Mononuclear cell (primary cell): ENCODE data around the gene PISD. TPM values are rescaled to one million over a fixed set of nuclear protein-coding genes. Genes with fewer than 3 reads are reported as not detected.
"Not testable (repeated sequence)": the region's sequence is repeated elsewhere in the genome, so short reads cannot be mapped to it uniquely, and the experiment has no call there.

Source experiments
- H3K27me3 ChIP-seq: 2 replicates; pipeline ENCODE4 v1.6.0; 2011; ENCODE audit warnings: low read length, control low read depth; ENCODE audit not compliant: insufficient read depth
- H3K4me1 ChIP-seq: 2 replicates; pipeline ENCODE4 v1.5.1; 2011; ENCODE audit warnings: mild to moderate bottlenecking, low read length, control low read depth; ENCODE audit not compliant: insufficient read depth
- H3K4me3 ChIP-seq: 2 replicates; pipeline ENCODE4 v1.5.1; 2011; ENCODE audit warnings: mild to moderate bottlenecking, low read length, moderate library complexity
- H3K9me3 ChIP-seq: 2 replicates; pipeline ENCODE4 v1.5.1; 2011; ENCODE audit warnings: low read depth, mild to moderate bottlenecking, control low read depth, low read length
- total RNA-seq: library from RNA; depleted of rRNA; stranded (reverse); fragments of >200 nt; gene quantifications from one replicate; pipeline ENCODE4 v1.2.3, GENCODE V29; 2012

PISD gene
- total RNA-seq, 1 donor, result 21.6 TPM

GRCh38 chr22:31611061-31611760 is 50.8 kb downstream of the PISD start:
- Histone ChIP-seq H3K4me1 (peaks cover 5% of the 10 kb centered on the region), H3K9me3 (no peaks in the 10 kb centered on the region), H3K27me3 (no peaks in the 10 kb centered on the region), H3K4me3 (no peak overlapping the region)

- H3K4me3 ChIP-seq, result no peak overlapping the region
- H3K4me1 ChIP-seq, result no peaks in the 10 kb centered on the region
- H3K9me3 ChIP-seq, result no peaks in the 10 kb centered on the region
- H3K27me3 ChIP-seq, result no peaks in the 10 kb centered on the region
These were observed 51.4 kb downstream of the PISD start for GRCh38 chr22:31610611-31611010.

DNA sequence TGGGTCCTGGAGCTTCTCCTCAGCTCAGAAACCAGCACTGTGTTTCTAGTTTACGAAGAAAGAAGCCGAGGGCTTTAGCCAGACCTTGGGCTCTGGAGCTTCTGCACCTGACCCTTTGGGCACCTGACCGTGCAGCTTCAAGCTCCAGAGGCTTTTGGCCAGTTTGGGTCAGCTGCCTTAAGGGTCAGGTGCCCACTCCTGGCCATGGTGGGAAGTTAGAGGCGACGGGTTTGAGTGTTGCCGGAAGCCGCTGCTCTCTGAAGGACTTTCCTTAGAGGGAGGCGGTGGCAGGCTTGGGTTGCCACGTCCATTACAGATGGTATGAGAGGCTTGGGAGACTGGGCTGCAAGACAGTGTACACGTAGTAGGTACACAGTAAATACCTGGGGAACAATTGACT is 52.3 kb downstream of the PISD start:
- H3K9me3 ChIP-seq, result no peaks in the 10 kb centered on the region
- no peaks in the 10 kb centered on the region for H3K27me3 ChIP-seq
- no peak overlapping the region for H3K4me3 ChIP-seq
- H3K4me1 ChIP-seq, result no peaks in the 10 kb centered on the region

GRCh38 chr22:31607696-31608095 is 54.3 kb downstream of the PISD start:
- Histone ChIP-seq H3K4me3 (no peak overlapping the region), H3K27me3 (no peaks in the 10 kb centered on the region), H3K9me3 (no peaks in the 10 kb centered on the region), H3K4me1 (no peaks in the 10 kb centered on the region)

DNA sequence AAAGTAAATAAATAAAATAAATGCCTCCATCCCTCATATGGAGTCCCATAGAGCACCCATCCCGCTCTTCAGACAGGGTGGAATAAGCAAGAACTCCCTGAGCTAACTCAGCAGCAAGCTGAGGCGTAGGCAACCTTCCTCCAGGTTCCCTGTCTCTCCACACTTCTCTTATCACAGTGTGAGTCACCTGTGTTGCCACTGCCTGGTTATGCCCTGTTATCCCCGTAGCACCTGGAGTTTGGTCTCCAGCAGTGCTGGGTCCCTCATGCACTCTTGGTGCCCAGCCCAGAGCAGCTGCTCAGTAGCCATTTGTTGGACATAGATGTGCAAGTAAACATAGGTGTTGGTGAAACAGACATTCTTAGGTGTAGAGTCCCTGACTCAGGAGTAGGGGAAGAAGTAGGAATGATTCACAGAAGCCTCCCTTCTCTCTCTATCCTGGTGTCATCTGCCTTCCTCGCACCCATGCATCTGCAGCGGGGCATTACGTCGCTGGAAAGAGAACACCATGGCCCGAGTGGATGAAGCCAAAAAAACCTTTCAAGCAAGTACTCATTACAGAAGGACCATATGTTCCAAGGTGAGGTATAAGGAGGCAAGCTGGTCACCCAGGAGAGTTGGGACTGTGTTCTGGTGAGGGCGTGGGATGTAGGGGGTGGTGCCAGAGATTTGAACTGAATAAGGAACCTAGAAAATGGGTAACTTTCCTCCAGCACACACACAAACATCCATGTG is 56.0 kb downstream of the PISD start:
- no peaks in the 10 kb centered on the region for H3K4me1 ChIP-seq
- no peak overlapping the region for H3K4me3 ChIP-seq
- H3K27me3 ChIP-seq, result no peaks in the 10 kb centered on the region
- H3K9me3 ChIP-seq, result no peaks in the 10 kb centered on the region

DNA sequence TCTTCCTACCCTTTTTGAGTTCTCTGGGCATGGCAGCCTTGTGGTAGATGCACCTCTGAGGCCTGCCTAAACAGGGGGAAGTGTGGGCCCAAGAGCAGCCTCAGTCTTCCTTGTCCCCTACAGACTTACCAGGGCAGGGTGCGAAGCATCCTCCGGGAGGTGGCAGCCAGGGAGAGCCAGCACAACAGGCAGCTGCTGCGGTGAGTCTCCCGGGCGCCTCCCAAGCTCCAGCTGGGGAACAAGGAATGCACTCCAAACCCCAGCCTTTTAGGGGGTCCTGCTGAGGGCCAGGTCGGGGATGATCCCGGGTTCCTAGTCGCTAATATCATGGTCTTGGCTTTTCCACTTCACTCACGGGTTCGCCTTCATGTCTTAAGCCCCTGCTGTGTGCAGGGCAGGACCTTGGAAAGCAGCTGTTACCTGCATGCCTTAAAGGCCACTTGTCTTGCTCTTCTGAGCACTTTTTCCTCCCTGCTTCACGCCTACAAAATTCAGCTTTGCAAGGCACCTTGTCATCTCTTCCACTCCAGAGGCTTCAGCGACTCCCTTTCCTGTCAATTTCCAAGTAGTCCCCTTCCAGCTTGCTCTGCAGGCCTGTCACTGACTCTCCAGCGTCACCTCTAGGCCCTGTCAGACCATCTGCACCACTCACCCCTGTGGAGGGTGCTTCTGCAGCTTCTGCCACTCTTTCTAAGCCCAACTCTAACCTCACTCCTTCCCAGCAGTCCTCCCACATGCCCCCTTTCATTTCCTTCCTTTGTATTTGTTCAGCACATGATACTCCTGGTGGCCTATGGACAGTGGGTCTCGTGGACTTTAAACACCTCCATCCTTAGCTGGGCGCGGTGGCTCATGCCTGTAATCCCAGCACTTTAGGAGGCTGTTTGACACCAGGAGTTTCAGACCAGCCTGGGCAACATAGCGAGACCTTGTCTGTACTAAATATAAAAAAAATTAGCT is 57.0 kb downstream of the PISD start:
- no peak overlapping the region for H3K4me3 ChIP-seq
- H3K9me3 ChIP-seq, result no peaks in the 10 kb centered on the region
- H3K4me1 ChIP-seq, result no peaks in the 10 kb centered on the region
- no peaks in the 10 kb centered on the region for H3K27me3 ChIP-seq

GRCh38 chr22:31604137-31604705 is 57.8 kb downstream of the PISD start:
- Histone ChIP-seq H3K27me3 (no peaks in the 10 kb centered on the region), H3K4me1 (no peaks in the 10 kb centered on the region), H3K4me3 (no peak overlapping the region), H3K9me3 (no peaks in the 10 kb centered on the region)

- Histone ChIP-seq H3K9me3 (no peaks in the 10 kb centered on the region), H3K4me3 (no peak overlapping the region), H3K4me1 (no peaks in the 10 kb centered on the region), H3K27me3 (no peaks in the 10 kb centered on the region)
These were observed 58.4 kb downstream of the PISD start for GRCh38 chr22:31603574-31603973.

GRCh38 chr22:31603081-31603525 is 58.9 kb downstream of the PISD start:
- H3K4me1 ChIP-seq, result no peaks in the 10 kb centered on the region
- no peaks in the 10 kb centered on the region for H3K9me3 ChIP-seq
- no peak overlapping the region for H3K4me3 ChIP-seq
- H3K27me3 ChIP-seq, result no peaks in the 10 kb centered on the region

- H3K4me3 ChIP-seq, result no peak overlapping the region
- H3K4me1 ChIP-seq, result no peaks in the 10 kb centered on the region
- H3K9me3 ChIP-seq, result no peaks in the 10 kb centered on the region
- no peaks in the 10 kb centered on the region for H3K27me3 ChIP-seq
These were observed 59.6 kb downstream of the PISD start for GRCh38 chr22:31602259-31602952.

- H3K9me3 ChIP-seq, result no peaks in the 10 kb centered on the region
- H3K27me3 ChIP-seq, result no peaks in the 10 kb centered on the region
- H3K4me1 ChIP-seq, result no peaks in the 10 kb centered on the region
- no peak overlapping the region for H3K4me3 ChIP-seq
These were observed 66.7 kb downstream of the PISD start for GRCh38 chr22:31595271-31595670.

DNA sequence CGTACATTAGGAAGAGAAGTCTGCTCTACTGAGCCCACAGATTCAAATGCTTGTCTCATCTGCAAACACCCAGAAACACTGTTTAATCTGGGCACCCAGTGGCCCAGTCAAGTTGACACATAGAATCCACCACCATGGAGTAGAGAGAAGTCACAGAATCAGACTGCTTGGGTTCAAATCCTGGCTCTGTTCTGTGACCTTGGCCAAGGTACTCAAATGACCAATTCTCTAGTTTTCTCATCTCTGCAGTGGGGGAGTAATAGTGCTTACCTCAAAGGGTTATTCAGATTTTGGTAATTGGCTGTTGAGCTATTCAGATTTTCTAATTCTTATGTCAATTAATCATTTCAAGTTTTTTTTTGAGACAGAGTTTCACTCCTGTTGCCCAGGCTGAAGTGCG is 71.9 kb downstream of the PISD start:
- not testable (repeated sequence) for H3K27me3 ChIP-seq, H3K4me3 ChIP-seq, H3K9me3 ChIP-seq
- H3K4me1 ChIP-seq, result peaks cover 11% of the 10 kb centered on the region

GRCh38 chr22:31588970-31589675 is 72.9 kb downstream of the PISD start:
- H3K9me3 ChIP-seq, result no peaks in the 10 kb centered on the region
- peaks cover 11% of the 10 kb centered on the region for H3K4me1 ChIP-seq
- H3K27me3 ChIP-seq, result no peaks in the 10 kb centered on the region

More at GRCh38 chr22:31588970-31589675, 72.9 kb downstream of the PISD start:
- no peak overlapping the region for H3K4me3 ChIP-seq
